MM.1S (cell line): ENCODE measurements around the gene CHP1.
"Not testable (repeated sequence)": the region's sequence is repeated elsewhere in the genome, so short reads cannot be mapped to it uniquely, and the experiment has no call there.

Experiments
- DNase-seq: peaks from one replicate; pipeline ENCODE4 v3.0.0-alpha.2; 2015
- H2AFZ ChIP-seq: fragments of 300-600 bp; sonication (generic); 2 replicates; pipeline ENCODE4 v1.6.0; 2016; ENCODE audit warnings: antibody characterized with exemption, low read length
- H3F3A ChIP-seq: fragments of 300-600 bp; sonication (generic); 2 replicates; pipeline ENCODE4 v1.6.1; 2016; ENCODE audit warnings: mild to moderate bottlenecking, antibody characterized with exemption, low read length, moderate library complexity, mixed read lengths; ENCODE audit not compliant: insufficient read depth
- H3K27ac ChIP-seq: fragments of 300-600 bp; sonication (generic); 2 replicates; pipeline ENCODE4 v1.5.1; 2016; ENCODE audit warnings: mild to moderate bottlenecking, low read length
- H3K27me3 ChIP-seq: fragments of 300-600 bp; sonication (generic); replicated peaks from 2 replicates; pipeline ENCODE4 v1.6.0; 2016; ENCODE audit warnings: low read length; ENCODE audit not compliant: insufficient read depth
- H3K36me3 ChIP-seq: fragments of 300-600 bp; sonication (generic); replicated peaks from 2 replicates; pipeline ENCODE4 v1.6.1; 2016; ENCODE audit warnings: mild to moderate bottlenecking, low read length, mixed read lengths; ENCODE audit not compliant: insufficient read depth
- H3K4me1 ChIP-seq: fragments of 300-600 bp; sonication (generic); 2 replicates; pipeline ENCODE4 v1.6.1; 2016; ENCODE audit warnings: low read length, mixed read lengths
- H3K4me2 ChIP-seq: fragments of 300-600 bp; sonication (generic); 2 replicates; pipeline ENCODE4 v1.6.0; 2016; ENCODE audit warnings: low read depth, low read length
- H3K4me3 ChIP-seq: fragments of 300-600 bp; sonication (generic); 2 replicates; pipeline ENCODE4 v1.5.1; 2016; ENCODE audit warnings: low read length, mixed read lengths
- H3K79me2 ChIP-seq: fragments of 300-600 bp; sonication (generic); 2 replicates; pipeline ENCODE4 v1.6.1; 2016; ENCODE audit warnings: mixed run types, low read length, mixed read lengths
- H3K9ac ChIP-seq: fragments of 300-600 bp; sonication (generic); 2 replicates; pipeline ENCODE4 v1.6.1; 2016; ENCODE audit warnings: low read length, mixed read lengths
- H3K9me2 ChIP-seq: fragments of 300-600 bp; sonication (generic); replicated peaks from 2 replicates; pipeline ENCODE4 v1.6.1; 2016; ENCODE audit warnings: mild to moderate bottlenecking, low read length, mixed read lengths; ENCODE audit not compliant: insufficient read depth
- H3K9me3 ChIP-seq: fragments of 300-600 bp; sonication (generic); replicated peaks from 2 replicates; pipeline ENCODE4 v1.6.1; 2016; ENCODE audit warnings: mild to moderate bottlenecking, low read length, mixed read lengths; ENCODE audit not compliant: insufficient read depth
- H4K20me1 ChIP-seq: fragments of 300-600 bp; sonication (generic); 2 replicates; pipeline ENCODE4 v1.6.1; 2016; ENCODE audit warnings: mild to moderate bottlenecking, low read length, moderate library complexity, mixed read lengths; ENCODE audit not compliant: insufficient read depth
- EZH2 ChIP-seq: fragments of 300-600 bp; sonication (generic); optimal IDR thresholded peaks from 2 replicates; pipeline ENCODE3; 2017; ENCODE audit warnings: low read depth, mild to moderate bottlenecking, antibody characterized with exemption, low read length, mixed read lengths
- EZH2phosphoT487 ChIP-seq: fragments of 300-600 bp; sonication (generic); IDR thresholded peaks from 2 replicates; pipeline ENCODE4 v1.6.1; 2018; ENCODE audit warnings: antibody characterized with exemption, low read length
- TF ChIP-seq, protein P1 (sequence below): fragments of 300-600 bp; sonication (generic); IDR thresholded peaks from 2 replicates; pipeline ENCODE4 v1.5.1; 2016; ENCODE audit warnings: antibody characterized with exemption, low read length, mixed read lengths

Gene CHP1

DNA sequence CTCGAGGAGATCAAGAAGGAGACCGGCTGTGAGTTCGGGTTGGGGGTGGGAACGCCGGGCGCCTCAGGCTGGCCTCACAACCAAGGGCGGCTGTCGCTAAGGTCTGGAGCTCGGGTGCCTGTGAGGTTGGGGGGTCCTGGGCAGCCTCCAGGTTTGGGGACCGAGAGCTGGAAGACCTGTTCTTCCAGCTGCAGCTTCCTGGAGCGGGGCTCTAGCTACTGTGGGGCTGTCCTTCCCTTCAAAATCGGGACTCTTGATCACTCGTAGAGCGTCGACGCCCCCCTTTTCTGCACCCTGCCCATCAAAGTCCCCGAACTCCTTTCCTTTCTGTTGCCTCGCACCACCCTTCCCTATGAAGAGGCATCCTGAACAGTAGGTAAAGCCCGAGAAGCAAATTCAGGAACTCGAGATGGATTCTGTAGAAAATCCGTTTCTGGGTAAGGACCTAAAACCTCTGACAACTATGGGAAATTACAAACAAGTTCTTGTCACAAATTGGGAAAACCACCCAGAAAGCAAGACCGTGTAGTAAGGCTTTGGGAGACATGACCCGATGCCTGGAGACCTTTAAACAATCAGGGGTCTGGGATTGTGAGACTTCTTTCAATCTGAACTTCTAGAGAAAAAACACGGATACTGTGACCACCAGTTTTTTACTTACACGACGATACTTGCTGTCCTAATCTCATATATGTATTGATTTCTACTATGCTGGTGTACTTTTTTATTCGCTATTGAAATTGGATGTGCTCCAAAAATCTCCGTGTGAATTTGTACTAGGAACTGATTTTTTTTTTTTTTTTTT, 556 bp downstream of the CHP1 start:
- no peaks in the 10 kb centered on the region for H3F3A ChIP-seq
- no peaks in the 10 kb centered on the region for H3K9me2 ChIP-seq
- H3K27me3 ChIP-seq = no peaks in the 10 kb centered on the region
- peak overlapping the region; percentile 92 for H2AFZ ChIP-seq
- H3K27ac ChIP-seq = peak overlapping the region; percentile 59; the same call in 1 of the 2 replicates
- H3K4me2 ChIP-seq = peak overlapping the region; percentile 85
- H3K4me1 ChIP-seq = peaks cover 4% of the 10 kb centered on the region; the same call in 1 of the 2 replicates
- TF ChIP-seq, protein P1, sequence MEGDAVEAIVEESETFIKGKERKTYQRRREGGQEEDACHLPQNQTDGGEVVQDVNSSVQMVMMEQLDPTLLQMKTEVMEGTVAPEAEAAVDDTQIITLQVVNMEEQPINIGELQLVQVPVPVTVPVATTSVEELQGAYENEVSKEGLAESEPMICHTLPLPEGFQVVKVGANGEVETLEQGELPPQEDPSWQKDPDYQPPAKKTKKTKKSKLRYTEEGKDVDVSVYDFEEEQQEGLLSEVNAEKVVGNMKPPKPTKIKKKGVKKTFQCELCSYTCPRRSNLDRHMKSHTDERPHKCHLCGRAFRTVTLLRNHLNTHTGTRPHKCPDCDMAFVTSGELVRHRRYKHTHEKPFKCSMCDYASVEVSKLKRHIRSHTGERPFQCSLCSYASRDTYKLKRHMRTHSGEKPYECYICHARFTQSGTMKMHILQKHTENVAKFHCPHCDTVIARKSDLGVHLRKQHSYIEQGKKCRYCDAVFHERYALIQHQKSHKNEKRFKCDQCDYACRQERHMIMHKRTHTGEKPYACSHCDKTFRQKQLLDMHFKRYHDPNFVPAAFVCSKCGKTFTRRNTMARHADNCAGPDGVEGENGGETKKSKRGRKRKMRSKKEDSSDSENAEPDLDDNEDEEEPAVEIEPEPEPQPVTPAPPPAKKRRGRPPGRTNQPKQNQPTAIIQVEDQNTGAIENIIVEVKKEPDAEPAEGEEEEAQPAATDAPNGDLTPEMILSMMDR = no peak
- TF ChIP-seq EZH2phosphoT487 (no peak), EZH2 (no peak)
- no peaks in the 10 kb centered on the region for H3K9me3 ChIP-seq
- peak overlapping the region; percentile 89 for H3K9ac ChIP-seq
- no peaks in the 10 kb centered on the region for H3K36me3 ChIP-seq
- H4K20me1 ChIP-seq = no peaks in the 10 kb centered on the region
- H3K4me3 ChIP-seq = peak overlapping the region; percentile 97
- no peak for DNase-seq
- peaks cover 38% of the 10 kb centered on the region for H3K79me2 ChIP-seq

DNA sequence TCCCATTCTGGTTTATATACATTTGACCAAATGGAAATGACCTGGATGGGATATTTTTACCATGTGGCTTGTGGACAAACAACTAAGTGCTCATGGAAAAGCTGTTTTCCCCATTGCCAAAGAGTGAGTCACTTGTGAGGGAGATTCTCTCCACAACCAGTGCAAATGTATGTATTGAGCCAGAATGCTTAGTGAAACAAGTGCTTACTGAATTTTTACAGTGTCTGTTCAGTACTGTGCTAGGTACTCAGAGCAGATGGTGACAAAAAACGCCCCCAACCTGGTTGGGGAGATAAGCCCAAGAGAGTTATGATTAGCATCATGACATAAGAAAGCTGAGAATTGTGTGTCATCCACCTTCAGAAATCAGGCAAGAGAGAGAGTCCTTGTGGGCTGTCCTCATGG, 2.3 kb downstream of the CHP1 start:
- H3K4me3 ChIP-seq = no peak overlapping the region
- no peak overlapping the region for H2AFZ ChIP-seq
- H3K27me3 ChIP-seq = no peaks in the 10 kb centered on the region
- H3K79me2 ChIP-seq = peaks cover 41% of the 10 kb centered on the region
- H3K9ac ChIP-seq = no peak overlapping the region
- no peaks in the 10 kb centered on the region for H3F3A ChIP-seq
- no peak overlapping the region for H3K27ac ChIP-seq
- H3K9me2 ChIP-seq = no peaks in the 10 kb centered on the region
- DNase-seq = no peak
- no peaks in the 10 kb centered on the region for H4K20me1 ChIP-seq
- no peaks in the 10 kb centered on the region for H3K9me3 ChIP-seq
- no peak overlapping the region for H3K4me2 ChIP-seq
- H3K4me1 ChIP-seq = peaks cover 4% of the 10 kb centered on the region; the same call in 1 of the 2 replicates
- no peak for TF ChIP-seq EZH2
- no peak for TF ChIP-seq EZH2phosphoT487
- TF ChIP-seq, protein P1 = no peak
- H3K36me3 ChIP-seq = no peaks in the 10 kb centered on the region

DNA sequence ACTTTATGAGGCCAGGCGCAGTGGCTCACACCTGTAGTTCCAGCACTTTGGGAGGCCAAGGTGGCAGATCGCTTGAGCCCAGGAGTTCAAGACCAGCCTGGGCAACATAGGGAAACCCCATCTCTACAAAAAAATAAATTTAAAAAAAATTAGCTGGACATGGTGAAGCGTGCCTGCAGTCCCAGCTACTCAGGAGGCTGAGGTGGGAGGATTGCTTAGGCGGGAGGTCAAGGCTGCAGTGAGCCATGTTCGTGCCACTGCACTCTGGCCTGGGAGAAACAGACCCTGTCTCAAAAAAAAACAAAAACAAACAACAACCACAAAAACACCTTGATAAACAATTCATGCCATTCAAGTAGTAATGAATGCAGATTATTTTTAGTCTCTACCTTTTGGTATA, 4.2 kb downstream of the CHP1 start:
- not testable (repeated sequence) for H4K20me1 ChIP-seq, DNase-seq, H3K36me3 ChIP-seq, H2AFZ ChIP-seq, H3K27ac ChIP-seq, H3K27me3 ChIP-seq, H3K4me3 ChIP-seq, H3F3A ChIP-seq, H3K9me2 ChIP-seq, H3K4me1 ChIP-seq, H3K9ac ChIP-seq, H3K4me2 ChIP-seq, H3K9me3 ChIP-seq
- H3K79me2 ChIP-seq = peaks cover 41% of the 10 kb centered on the region

DNA sequence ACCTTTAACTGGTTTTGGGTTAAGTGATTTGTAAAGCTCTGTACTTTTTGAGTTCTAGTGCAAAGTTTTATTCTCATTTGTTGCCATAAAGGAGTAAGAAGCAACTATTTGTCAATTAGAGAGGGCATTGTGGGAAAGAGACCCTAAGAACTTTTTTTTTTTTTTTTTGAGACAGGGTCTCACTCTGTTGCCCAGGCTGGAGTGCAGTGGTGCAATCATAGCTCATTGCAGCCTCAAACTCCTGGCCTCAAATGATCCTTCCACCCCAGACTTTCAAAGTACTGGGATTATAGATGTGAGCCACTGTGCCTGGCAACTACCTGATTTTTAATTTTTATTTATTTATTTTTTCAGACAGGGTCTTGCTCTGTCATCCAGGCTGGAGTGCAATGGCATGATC, 4.9 kb downstream of the CHP1 start:
- Histone ChIP-seq H3K9me2 (no peaks in the 10 kb centered on the region), H3K4me1 (peaks cover 4% of the 10 kb centered on the region; the same call in 1 of the 2 replicates), H3K4me2 (no peak overlapping the region), H2AFZ (no peak overlapping the region), H4K20me1 (no peaks in the 10 kb centered on the region), H3K36me3 (no peaks in the 10 kb centered on the region), H3K27me3 (no peaks in the 10 kb centered on the region), H3K4me3 (no peak overlapping the region), H3K79me2 (peaks cover 41% of the 10 kb centered on the region), H3K27ac (no peak overlapping the region), H3K9me3 (no peaks in the 10 kb centered on the region), H3F3A (no peaks in the 10 kb centered on the region), H3K9ac (no peak overlapping the region)
- no peak for DNase-seq
- TF ChIP-seq, protein P1 = no peak
- no peak for TF ChIP-seq EZH2
- no peak for TF ChIP-seq EZH2phosphoT487
